ENCODE results near the gene FADS2.

FADS2 gene

DNA sequence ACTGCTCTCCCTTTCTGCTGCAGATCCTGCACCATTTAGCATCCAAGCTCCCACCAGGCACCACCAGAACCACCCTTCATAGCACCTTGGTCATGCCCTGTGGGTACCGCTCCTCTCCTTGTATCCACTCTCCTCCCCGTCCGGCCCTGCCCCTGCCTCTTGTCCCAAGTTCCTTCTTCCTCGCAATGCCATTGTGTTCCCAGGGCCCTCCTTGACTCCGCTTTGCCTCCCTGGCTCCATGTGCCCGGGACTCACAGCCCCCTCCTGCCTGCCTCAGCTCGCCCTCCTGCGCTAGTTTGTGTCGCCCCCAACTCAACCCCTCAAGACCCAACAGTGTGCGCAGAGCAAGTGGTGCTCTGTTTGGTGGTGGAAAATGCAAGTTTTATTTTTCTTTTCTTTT lies 10.8 kb downstream of the FADS2 start:
- Histone ChIP-seq H3K27ac (ENCODE audit: low read depth, low read length) (no peak overlapping the region), H3K36me3 (ENCODE audit: control insufficient read depth, low read length) (peaks cover 95% of the 10 kb centered on the region), H3K9me3 (ENCODE audit: control insufficient read depth, insufficient read depth, low read length) (no peaks in the 10 kb centered on the region), H3K4me3 (ENCODE audit: low read length) (no peak overlapping the region), H3K79me2 (ENCODE audit: control insufficient read depth, low read length) (peaks cover 83% of the 10 kb centered on the region), H4K20me1 (ENCODE audit: control insufficient read depth, insufficient read depth, low read depth, low read length) (0 out of 2 replicates have a peak, but pooled peaks cover 4% of the 10 kb centered on the region), H3F3A (ENCODE audit: control insufficient read depth, insufficient read depth) (0 out of 2 replicates have a peak, but pooled peaks cover 7% of the 10 kb centered on the region), H3K27me3 (ENCODE audit: control insufficient read depth, low read length) (no peaks in the 10 kb centered on the region), H3K4me1 (ENCODE audit: control insufficient read depth, low read length) (peaks cover 22% of the 10 kb centered on the region), H3K9me2 (replicated peaks; ENCODE audit: control insufficient read depth, low read length) (no peaks in the 10 kb centered on the region), H3K4me2 (ENCODE audit: low read length) (no peak overlapping the region)
- TF ChIP-seq EZH2phosphoT487 (IDR thresholded peaks at IDR 0.05; ENCODE audit: borderline replicate concordance, low read length), result no peak
- TF ChIP-seq, protein P1, sequence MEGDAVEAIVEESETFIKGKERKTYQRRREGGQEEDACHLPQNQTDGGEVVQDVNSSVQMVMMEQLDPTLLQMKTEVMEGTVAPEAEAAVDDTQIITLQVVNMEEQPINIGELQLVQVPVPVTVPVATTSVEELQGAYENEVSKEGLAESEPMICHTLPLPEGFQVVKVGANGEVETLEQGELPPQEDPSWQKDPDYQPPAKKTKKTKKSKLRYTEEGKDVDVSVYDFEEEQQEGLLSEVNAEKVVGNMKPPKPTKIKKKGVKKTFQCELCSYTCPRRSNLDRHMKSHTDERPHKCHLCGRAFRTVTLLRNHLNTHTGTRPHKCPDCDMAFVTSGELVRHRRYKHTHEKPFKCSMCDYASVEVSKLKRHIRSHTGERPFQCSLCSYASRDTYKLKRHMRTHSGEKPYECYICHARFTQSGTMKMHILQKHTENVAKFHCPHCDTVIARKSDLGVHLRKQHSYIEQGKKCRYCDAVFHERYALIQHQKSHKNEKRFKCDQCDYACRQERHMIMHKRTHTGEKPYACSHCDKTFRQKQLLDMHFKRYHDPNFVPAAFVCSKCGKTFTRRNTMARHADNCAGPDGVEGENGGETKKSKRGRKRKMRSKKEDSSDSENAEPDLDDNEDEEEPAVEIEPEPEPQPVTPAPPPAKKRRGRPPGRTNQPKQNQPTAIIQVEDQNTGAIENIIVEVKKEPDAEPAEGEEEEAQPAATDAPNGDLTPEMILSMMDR (IDR thresholded peaks at IDR 0.05; ENCODE audit: low read depth, low read length, poor library complexity, severe bottlenecking), result no peak

DNA sequence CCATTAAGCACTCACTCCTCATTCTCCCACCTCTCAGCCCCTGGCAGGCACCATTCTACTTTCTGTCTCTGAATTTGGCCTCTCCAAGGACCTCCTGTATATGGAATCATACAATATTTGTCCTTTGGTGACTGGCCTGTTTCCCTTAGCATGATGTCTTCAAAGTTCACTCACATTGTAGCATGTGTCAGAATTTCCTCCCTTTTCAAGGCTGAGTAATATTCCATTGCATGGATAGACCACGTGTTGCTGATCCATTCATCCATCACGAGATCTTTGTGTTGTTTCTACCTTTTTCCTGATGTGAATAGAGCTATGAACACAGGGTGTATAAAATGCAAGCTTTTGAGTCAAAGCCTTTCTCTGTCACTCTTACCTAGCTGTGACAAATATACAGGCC lies 11.6 kb downstream of the FADS2 start:
- H3K9me3 ChIP-seq (ENCODE audit: control insufficient read depth, insufficient read depth, low read length), result no peaks in the 10 kb centered on the region
- H3K36me3 ChIP-seq (ENCODE audit: control insufficient read depth, low read length), result peaks cover 96% of the 10 kb centered on the region
- H4K20me1 ChIP-seq (ENCODE audit: control insufficient read depth, insufficient read depth, low read depth, low read length), result 0 out of 2 replicates have a peak, but pooled peaks cover 4% of the 10 kb centered on the region
- H3K4me3 ChIP-seq (ENCODE audit: low read length), result no peak overlapping the region
- TF ChIP-seq EZH2phosphoT487 (IDR thresholded peaks at IDR 0.05; ENCODE audit: borderline replicate concordance, low read length), result no peak
- TF ChIP-seq, protein P1 (IDR thresholded peaks at IDR 0.05; ENCODE audit: low read depth, low read length, poor library complexity, severe bottlenecking), result no peak
- H3K27ac ChIP-seq (ENCODE audit: low read depth, low read length), result no peak overlapping the region
- no peaks in the 10 kb centered on the region for H3K9me2 ChIP-seq (replicated peaks; ENCODE audit: control insufficient read depth, low read length)
- H3F3A ChIP-seq (ENCODE audit: control insufficient read depth, insufficient read depth), result 0 out of 2 replicates have a peak, but pooled peaks cover 4% of the 10 kb centered on the region
- H3K27me3 ChIP-seq (ENCODE audit: control insufficient read depth, low read length), result no peaks in the 10 kb centered on the region
- peaks cover 14% of the 10 kb centered on the region for H3K4me1 ChIP-seq (ENCODE audit: control insufficient read depth, low read length)
- H3K79me2 ChIP-seq (ENCODE audit: control insufficient read depth, low read length), result peaks cover 76% of the 10 kb centered on the region
- H3K4me2 ChIP-seq (ENCODE audit: low read length), result no peak overlapping the region

DNA sequence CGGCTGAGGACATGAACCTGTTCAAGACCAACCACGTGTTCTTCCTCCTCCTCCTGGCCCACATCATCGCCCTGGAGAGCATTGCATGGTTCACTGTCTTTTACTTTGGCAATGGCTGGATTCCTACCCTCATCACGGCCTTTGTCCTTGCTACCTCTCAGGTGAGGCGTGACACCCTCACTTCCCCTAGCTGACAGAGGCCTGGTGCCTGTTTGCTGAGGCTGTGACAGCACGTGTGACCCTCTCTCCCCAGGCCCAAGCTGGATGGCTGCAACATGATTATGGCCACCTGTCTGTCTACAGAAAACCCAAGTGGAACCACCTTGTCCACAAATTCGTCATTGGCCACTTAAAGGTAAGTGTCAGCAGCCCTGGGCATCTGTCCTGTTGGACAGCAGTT lies 12.3 kb downstream of the FADS2 start:
- H3K36me3 ChIP-seq (ENCODE audit: control insufficient read depth, low read length), result peaks cover 96% of the 10 kb centered on the region
- TF ChIP-seq EZH2phosphoT487 (IDR thresholded peaks at IDR 0.05; ENCODE audit: borderline replicate concordance, low read length), result no peak
- TF ChIP-seq, protein P1 (IDR thresholded peaks at IDR 0.05; ENCODE audit: low read depth, low read length, poor library complexity, severe bottlenecking), result no peak
- no peaks in the 10 kb centered on the region for H3K9me2 ChIP-seq (replicated peaks; ENCODE audit: control insufficient read depth, low read length)
- no peak overlapping the region for H3K4me2 ChIP-seq (ENCODE audit: low read length)
- no peaks in the 10 kb centered on the region for H3K9me3 ChIP-seq (ENCODE audit: control insufficient read depth, insufficient read depth, low read length)
- H3K4me1 ChIP-seq (ENCODE audit: control insufficient read depth, low read length), result peaks cover 7% of the 10 kb centered on the region
- H3K79me2 ChIP-seq (ENCODE audit: control insufficient read depth, low read length), result peaks cover 70% of the 10 kb centered on the region
- H4K20me1 ChIP-seq (ENCODE audit: control insufficient read depth, insufficient read depth, low read depth, low read length), result 0 out of 2 replicates have a peak, but pooled peaks cover 4% of the 10 kb centered on the region
- H3F3A ChIP-seq (ENCODE audit: control insufficient read depth, insufficient read depth), result 0 out of 2 replicates have a peak, but pooled peaks cover 4% of the 10 kb centered on the region
- no peak overlapping the region for H3K27ac ChIP-seq (ENCODE audit: low read depth, low read length)
- no peak overlapping the region for H3K4me3 ChIP-seq (ENCODE audit: low read length)
- H3K27me3 ChIP-seq (ENCODE audit: control insufficient read depth, low read length), result no peaks in the 10 kb centered on the region
